ENCODE data around the gene BIN1.

Gene BIN1

DNA sequence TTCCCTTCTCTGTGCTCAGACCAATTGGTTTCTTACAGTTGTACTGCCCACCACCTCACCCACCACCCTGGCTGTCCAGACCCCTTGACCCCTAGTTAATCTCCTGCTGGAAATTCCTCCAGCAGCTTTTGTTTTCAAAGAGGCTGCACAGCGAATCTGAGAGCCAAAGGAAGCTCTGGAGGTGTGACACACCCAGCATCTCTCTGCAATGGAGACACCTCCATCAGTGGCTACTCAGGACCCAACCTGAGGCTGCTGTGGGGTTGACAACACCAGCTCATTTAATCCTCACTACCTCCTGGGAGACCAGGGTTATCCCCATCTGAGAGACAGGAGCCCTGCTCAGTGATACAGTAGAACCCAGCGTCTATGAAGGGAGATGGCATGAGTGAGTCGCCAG lies 86.4 kb downstream of the BIN1 start:
- no peaks in the 10 kb centered on the region for H4K20me1 ChIP-seq (ENCODE audit: insufficient read depth, low read length)
- H3K27me3 ChIP-seq (replicated peaks; ENCODE audit: insufficient read depth, low read length): no peaks in the 10 kb centered on the region
- no peak for DNase-seq
- no peak overlapping the region for H3K4me3 ChIP-seq (ENCODE audit: low read length)
- H3K4me2 ChIP-seq (ENCODE audit: low read depth, low read length): no peak overlapping the region
- no peaks in the 10 kb centered on the region for H3F3A ChIP-seq (ENCODE audit: insufficient read depth, low read length)
- no peaks in the 10 kb centered on the region for H3K9me2 ChIP-seq (replicated peaks; ENCODE audit: insufficient read depth, low read length)
- no peak overlapping the region for H3K27ac ChIP-seq (ENCODE audit: low read length)
- TF ChIP-seq EZH2 (optimal IDR thresholded peaks at IDR 0.05; ENCODE audit: low read depth, low read length): no peak
- TF ChIP-seq, protein P1, sequence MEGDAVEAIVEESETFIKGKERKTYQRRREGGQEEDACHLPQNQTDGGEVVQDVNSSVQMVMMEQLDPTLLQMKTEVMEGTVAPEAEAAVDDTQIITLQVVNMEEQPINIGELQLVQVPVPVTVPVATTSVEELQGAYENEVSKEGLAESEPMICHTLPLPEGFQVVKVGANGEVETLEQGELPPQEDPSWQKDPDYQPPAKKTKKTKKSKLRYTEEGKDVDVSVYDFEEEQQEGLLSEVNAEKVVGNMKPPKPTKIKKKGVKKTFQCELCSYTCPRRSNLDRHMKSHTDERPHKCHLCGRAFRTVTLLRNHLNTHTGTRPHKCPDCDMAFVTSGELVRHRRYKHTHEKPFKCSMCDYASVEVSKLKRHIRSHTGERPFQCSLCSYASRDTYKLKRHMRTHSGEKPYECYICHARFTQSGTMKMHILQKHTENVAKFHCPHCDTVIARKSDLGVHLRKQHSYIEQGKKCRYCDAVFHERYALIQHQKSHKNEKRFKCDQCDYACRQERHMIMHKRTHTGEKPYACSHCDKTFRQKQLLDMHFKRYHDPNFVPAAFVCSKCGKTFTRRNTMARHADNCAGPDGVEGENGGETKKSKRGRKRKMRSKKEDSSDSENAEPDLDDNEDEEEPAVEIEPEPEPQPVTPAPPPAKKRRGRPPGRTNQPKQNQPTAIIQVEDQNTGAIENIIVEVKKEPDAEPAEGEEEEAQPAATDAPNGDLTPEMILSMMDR (IDR thresholded peaks at IDR 0.05; ENCODE audit: low read length): no peak
- no peaks in the 10 kb centered on the region for H3K4me1 ChIP-seq (ENCODE audit: low read length)
- no peaks in the 10 kb centered on the region for H3K9me3 ChIP-seq (replicated peaks; ENCODE audit: insufficient read depth, low read length)
- no peaks in the 10 kb centered on the region for H3K79me2 ChIP-seq (ENCODE audit: low read length)
- no peaks in the 10 kb centered on the region for H3K36me3 ChIP-seq (replicated peaks; ENCODE audit: insufficient read depth, low read length)
- H2AFZ ChIP-seq (ENCODE audit: low read length): no peak overlapping the region
- H3K9ac ChIP-seq (ENCODE audit: low read length): no peak overlapping the region

- TF ChIP-seq EZH2 (optimal IDR thresholded peaks at IDR 0.05; ENCODE audit: low read depth, low read length): no peak
- TF ChIP-seq, protein P1 (IDR thresholded peaks at IDR 0.05; ENCODE audit: low read length): no peak
- no peak for TF ChIP-seq EZH2phosphoT487 (IDR thresholded peaks at IDR 0.05; ENCODE audit: low read length)
These were observed 89.4 kb downstream of the BIN1 start for GRCh38 chr2:127017548-127017947.

DNA sequence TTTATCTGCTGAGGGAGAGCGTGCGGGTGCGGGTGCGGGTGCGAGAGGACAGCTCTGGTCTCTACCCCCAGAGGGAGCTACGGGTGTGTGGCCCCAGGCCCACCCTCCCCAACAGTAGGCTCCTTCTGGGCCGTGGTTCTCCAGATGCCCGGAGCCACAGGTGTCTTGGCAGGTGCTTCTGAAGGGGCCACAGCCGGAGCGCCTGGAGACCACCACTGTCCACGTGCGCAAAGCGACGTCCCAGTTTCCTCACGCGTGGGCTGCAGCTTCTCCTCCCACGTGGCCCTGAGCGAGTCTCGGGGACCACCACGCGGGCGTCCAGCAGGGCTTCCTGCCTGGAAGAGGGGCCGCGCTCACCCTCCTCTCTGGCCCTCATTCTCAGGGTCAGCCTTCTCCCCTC lies 90.6 kb downstream of the BIN1 start:
- Histone ChIP-seq H3K4me1 (ENCODE audit: low read length) (no peaks in the 10 kb centered on the region), H3K9me2 (replicated peaks; ENCODE audit: insufficient read depth, low read length) (no peaks in the 10 kb centered on the region), H3K27ac (ENCODE audit: low read length) (no peak overlapping the region), H3F3A (ENCODE audit: insufficient read depth, low read length) (no peaks in the 10 kb centered on the region), H3K79me2 (ENCODE audit: low read length) (no peaks in the 10 kb centered on the region), H3K4me2 (ENCODE audit: low read depth, low read length) (no peak overlapping the region), H2AFZ (ENCODE audit: low read length) (no peak overlapping the region), H3K36me3 (replicated peaks; ENCODE audit: insufficient read depth, low read length) (no peaks in the 10 kb centered on the region), H3K27me3 (replicated peaks; ENCODE audit: insufficient read depth, low read length) (no peaks in the 10 kb centered on the region), H3K9me3 (replicated peaks; ENCODE audit: insufficient read depth, low read length) (no peaks in the 10 kb centered on the region), H3K9ac (ENCODE audit: low read length) (no peak overlapping the region), H4K20me1 (ENCODE audit: insufficient read depth, low read length) (no peaks in the 10 kb centered on the region), H3K4me3 (ENCODE audit: low read length) (no peak overlapping the region)
- DNase-seq: no peak
- no peak for TF ChIP-seq EZH2 (optimal IDR thresholded peaks at IDR 0.05; ENCODE audit: low read depth, low read length)
- no peak for TF ChIP-seq EZH2phosphoT487 (IDR thresholded peaks at IDR 0.05; ENCODE audit: low read length)
- TF ChIP-seq, protein P1 (IDR thresholded peaks at IDR 0.05; ENCODE audit: low read length): no peak

More at GRCh38 chr2:127017548-127017947, 89.4 kb downstream of the BIN1 start:
- DNase-seq: no peak
- Histone ChIP-seq H4K20me1 (ENCODE audit: insufficient read depth, low read length) (no peaks in the 10 kb centered on the region), H2AFZ (ENCODE audit: low read length) (no peak overlapping the region), H3K9me3 (replicated peaks; ENCODE audit: insufficient read depth, low read length) (no peaks in the 10 kb centered on the region), H3K27me3 (replicated peaks; ENCODE audit: insufficient read depth, low read length) (no peaks in the 10 kb centered on the region), H3K9ac (ENCODE audit: low read length) (no peak overlapping the region), H3K4me3 (ENCODE audit: low read length) (no peak overlapping the region), H3K4me1 (ENCODE audit: low read length) (no peaks in the 10 kb centered on the region), H3F3A (ENCODE audit: insufficient read depth, low read length) (no peaks in the 10 kb centered on the region), H3K36me3 (replicated peaks; ENCODE audit: insufficient read depth, low read length) (no peaks in the 10 kb centered on the region), H3K79me2 (ENCODE audit: low read length) (no peaks in the 10 kb centered on the region), H3K27ac (ENCODE audit: low read length) (no peak overlapping the region), H3K4me2 (ENCODE audit: low read depth, low read length) (no peak overlapping the region), H3K9me2 (replicated peaks; ENCODE audit: insufficient read depth, low read length) (no peaks in the 10 kb centered on the region)
